Breast epithelium (tissue), 3 donors: ENCODE data around the gene P2RY11.

Experiments
- CTCF ChIP-seq, 3 donors: fragments of 450-650 bp; IDR thresholded peaks; one replicate each; pipeline ENCODE4 v1.5.1; 2016 to 2017; ENCODE audit warnings: antibody characterized with exemption in 3 of 3, mild to moderate bottlenecking in 3 of 3, moderate library complexity in 3 of 3
- POLR2A ChIP-seq: fragments of 450-650 bp; IDR thresholded peaks from one replicate; pipeline ENCODE4 v1.6.1; 2016; ENCODE audit warnings: antibody characterized with exemption, mild to moderate bottlenecking, moderate library complexity
- POLR2AphosphoS5 ChIP-seq, 3 donors: sonication (generic); formaldehyde crosslinking; IDR thresholded peaks; one replicate each; pipeline ENCODE4 v1.6.1; 2017; ENCODE audit warnings: antibody characterized with exemption in 3 of 3

- TF ChIP-seq POLR2AphosphoS5 (IDR thresholded peaks at IDR 0.05) (no peak), POLR2A (no peak), CTCF (IDR thresholded peaks at IDR 0.05) (no peak)
These were observed 30.0 kb downstream of the P2RY11 start for GRCh38 chr19:10141479-10141878.
